SH-SY5Y (cell line): ENCODE measurements around the gene KCNH4.

ENCODE experiments used
- GATA2 ChIP-seq: IDR thresholded peaks from 2 replicates; pipeline ENCODE4 v1.6.1; 2011; ENCODE audit warnings: mild to moderate bottlenecking, low read depth, low read length
- GATA3 ChIP-seq: IDR thresholded peaks from 2 replicates; pipeline ENCODE4 v1.6.1; 2011; ENCODE audit warnings: low read depth, mild to moderate bottlenecking, low read length, moderate library complexity

- no peak for TF ChIP-seq GATA2
- TF ChIP-seq GATA3 = no peak
These were observed 15.2 kb downstream of the KCNH4 start for GRCh38 chr17:42165751-42166150.
